ENCODE measurements around the gene CCL21. TPM values are rescaled to one million over a fixed set of nuclear protein-coding genes. Genes with fewer than 3 reads are reported as not detected.

Gene CCL21
- total RNA-seq, 1 experiment from 2014 or later: not detected

DNA sequence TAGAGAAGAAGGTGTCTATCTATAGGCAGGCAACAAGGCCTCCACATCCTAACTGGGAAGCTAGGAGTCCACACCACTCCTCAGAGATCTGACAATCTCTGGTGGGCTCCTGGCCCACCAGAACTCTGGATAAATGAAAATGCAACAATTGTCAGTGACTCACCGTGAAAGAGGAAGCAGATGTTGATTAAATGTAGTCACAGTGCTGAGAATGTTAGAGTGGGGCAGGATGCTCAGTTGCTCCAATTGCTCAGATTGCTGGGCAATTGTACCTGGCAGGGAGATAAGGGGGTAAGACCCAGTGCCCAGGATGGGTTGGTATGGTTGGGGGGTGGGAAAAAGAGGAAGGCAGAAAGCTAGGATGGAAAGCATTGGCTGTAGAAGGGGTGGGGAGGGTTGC lies 23.2 kb downstream of the CCL21 start:
- POLR2A ChIA-PET: no interaction called here
- Mint-ChIP-seq H3K9me3 (ENCODE audit: unreplicated experiment) (no peaks in the 10 kb centered on the region), H3K4me3 (ENCODE audit: unreplicated experiment) (no peak overlapping the region), H3K27me3 (ENCODE audit: insufficient read depth, unreplicated experiment) (no peaks in the 10 kb centered on the region), H3K4me1 (ENCODE audit: low read depth, unreplicated experiment) (peaks cover 6% of the 10 kb centered on the region), H3K36me3 (ENCODE audit: insufficient read depth, unreplicated experiment) (no peaks in the 10 kb centered on the region), H3K27ac (ENCODE audit: unreplicated experiment) (no peak overlapping the region)
- DNase-seq: no peak
- H3K27me3 ChIP-seq (replicated peaks; ENCODE audit: control insufficient read depth, insufficient read depth, low read length): no peaks in the 10 kb centered on the region
- TF ChIP-seq, protein P1, sequence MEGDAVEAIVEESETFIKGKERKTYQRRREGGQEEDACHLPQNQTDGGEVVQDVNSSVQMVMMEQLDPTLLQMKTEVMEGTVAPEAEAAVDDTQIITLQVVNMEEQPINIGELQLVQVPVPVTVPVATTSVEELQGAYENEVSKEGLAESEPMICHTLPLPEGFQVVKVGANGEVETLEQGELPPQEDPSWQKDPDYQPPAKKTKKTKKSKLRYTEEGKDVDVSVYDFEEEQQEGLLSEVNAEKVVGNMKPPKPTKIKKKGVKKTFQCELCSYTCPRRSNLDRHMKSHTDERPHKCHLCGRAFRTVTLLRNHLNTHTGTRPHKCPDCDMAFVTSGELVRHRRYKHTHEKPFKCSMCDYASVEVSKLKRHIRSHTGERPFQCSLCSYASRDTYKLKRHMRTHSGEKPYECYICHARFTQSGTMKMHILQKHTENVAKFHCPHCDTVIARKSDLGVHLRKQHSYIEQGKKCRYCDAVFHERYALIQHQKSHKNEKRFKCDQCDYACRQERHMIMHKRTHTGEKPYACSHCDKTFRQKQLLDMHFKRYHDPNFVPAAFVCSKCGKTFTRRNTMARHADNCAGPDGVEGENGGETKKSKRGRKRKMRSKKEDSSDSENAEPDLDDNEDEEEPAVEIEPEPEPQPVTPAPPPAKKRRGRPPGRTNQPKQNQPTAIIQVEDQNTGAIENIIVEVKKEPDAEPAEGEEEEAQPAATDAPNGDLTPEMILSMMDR (IDR thresholded peaks at IDR 0.05; ENCODE audit: insufficient read depth in 1 of 2, low read depth in 1 of 2, low read length in 1 of 2, severe bottlenecking in 1 of 2, unreplicated experiment in 1 of 2): no peak
- H3K4me3 ChIP-seq (ENCODE audit: low read depth, low read length): no peak overlapping the region
- CTCF ChIA-PET: interaction anchor here (0.8 to 2.1 kb wide), 2 partner anchors 15 to 16 kb away, joined by 3 to 10 read pairs; no protein-coding TSS in a partner anchor
- no peaks in the 10 kb centered on the region for H3K9me3 ChIP-seq
- no peaks in the 10 kb centered on the region for H3K36me3 ChIP-seq (ENCODE audit: control insufficient read depth, insufficient read depth, low read length)
- BruUV-seq (replicated peaks): no TSS peak
- intact Hi-C loops (cut with micrococcal nuclease; ENCODE audit: unreplicated experiment): no loop called here
- H3K4me1 ChIP-seq: peaks cover 4% of the 10 kb centered on the region; the same call in 1 of the 2 replicates

DNA sequence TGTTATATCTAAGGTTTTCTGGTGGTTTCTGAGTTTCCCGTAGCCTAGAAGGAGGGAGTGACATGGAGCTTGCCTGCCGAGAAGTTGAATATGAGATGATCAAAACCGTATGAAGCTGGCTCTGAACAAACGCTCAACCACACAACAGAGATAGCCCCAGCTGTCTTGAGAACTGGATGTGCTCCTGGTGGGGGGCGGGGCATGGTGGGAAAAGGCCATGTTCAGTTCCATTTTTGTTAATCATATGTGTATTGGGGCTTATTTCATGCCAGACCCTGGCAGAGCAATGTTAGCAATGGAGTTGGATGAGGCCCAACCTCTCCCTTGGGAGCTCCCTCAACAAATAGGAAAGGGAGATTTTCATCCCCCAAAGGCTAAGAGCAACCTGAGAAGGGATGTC lies 23.7 kb downstream of the CCL21 start:
- CTCF ChIA-PET: interaction anchor here (2.1 kb wide), 1 partner anchor 16 kb away, joined by 10 read pairs; no protein-coding TSS in a partner anchor
- no TSS peak for BruUV-seq (replicated peaks)
- POLR2A ChIA-PET: no interaction called here

DNA sequence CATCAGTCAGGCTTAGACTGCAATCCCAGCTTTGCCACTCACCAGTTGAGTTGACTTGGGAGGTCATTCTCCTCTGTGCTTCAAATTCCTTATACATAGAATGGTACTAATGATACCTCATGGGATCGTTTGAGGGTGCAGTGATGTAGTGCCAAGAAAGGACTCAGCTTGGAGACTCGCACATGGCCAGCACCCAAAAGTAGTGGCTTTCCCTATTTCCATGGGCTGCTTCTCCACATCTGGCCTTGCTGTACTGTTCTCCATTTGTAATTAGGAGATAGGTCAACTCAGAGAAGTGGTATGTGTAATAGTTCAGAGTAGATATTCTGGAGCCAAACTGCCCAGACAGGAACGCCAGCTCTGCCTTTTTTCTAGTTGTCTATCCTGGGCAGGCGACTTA lies 24.3 kb downstream of the CCL21 start:
- Mint-ChIP-seq H3K27me3 (ENCODE audit: insufficient read depth, unreplicated experiment) (no peaks in the 10 kb centered on the region), H3K9me3 (ENCODE audit: unreplicated experiment) (no peaks in the 10 kb centered on the region), H3K27ac (ENCODE audit: unreplicated experiment) (no peak overlapping the region), H3K4me3 (ENCODE audit: unreplicated experiment) (no peak overlapping the region), H3K4me1 (ENCODE audit: low read depth, unreplicated experiment) (peaks cover 6% of the 10 kb centered on the region), H3K36me3 (ENCODE audit: insufficient read depth, unreplicated experiment) (no peaks in the 10 kb centered on the region)
- H3K36me3 ChIP-seq (ENCODE audit: control insufficient read depth, insufficient read depth, low read length): no peaks in the 10 kb centered on the region
- TF ChIP-seq, protein P1 (IDR thresholded peaks at IDR 0.05; ENCODE audit: insufficient read depth in 1 of 2, low read depth in 1 of 2, low read length in 1 of 2, severe bottlenecking in 1 of 2, unreplicated experiment in 1 of 2): no peak
- no peak for DNase-seq
- H3K4me1 ChIP-seq: peaks cover 4% of the 10 kb centered on the region; the same call in 1 of the 2 replicates
- POLR2A ChIA-PET: no interaction called here
- intact Hi-C loops (cut with micrococcal nuclease; ENCODE audit: unreplicated experiment): no loop called here
- H3K4me3 ChIP-seq (ENCODE audit: low read depth, low read length): no peak overlapping the region
- no peaks in the 10 kb centered on the region for H3K9me3 ChIP-seq
- CTCF ChIA-PET: interaction anchor here (2.1 kb wide), 1 partner anchor 17 kb away, joined by 10 read pairs; no protein-coding TSS in a partner anchor
- H3K27me3 ChIP-seq (replicated peaks; ENCODE audit: control insufficient read depth, insufficient read depth, low read length): no peaks in the 10 kb centered on the region
- BruUV-seq (replicated peaks): no TSS peak

More for the DNA sequence above, 23.7 kb downstream of the CCL21 start:
- H3K27ac Mint-ChIP-seq (ENCODE audit: unreplicated experiment): no peak overlapping the region
- TF ChIP-seq, protein P1 (IDR thresholded peaks at IDR 0.05; ENCODE audit: insufficient read depth in 1 of 2, low read depth in 1 of 2, low read length in 1 of 2, severe bottlenecking in 1 of 2, unreplicated experiment in 1 of 2): no peak
- no peaks in the 10 kb centered on the region for H3K27me3 ChIP-seq (replicated peaks; ENCODE audit: control insufficient read depth, insufficient read depth, low read length)
- H3K36me3 ChIP-seq (ENCODE audit: control insufficient read depth, insufficient read depth, low read length): no peaks in the 10 kb centered on the region
- no peak overlapping the region for H3K4me3 ChIP-seq (ENCODE audit: low read depth, low read length)
- H3K27me3 Mint-ChIP-seq (ENCODE audit: insufficient read depth, unreplicated experiment): no peaks in the 10 kb centered on the region
- H3K36me3 Mint-ChIP-seq (ENCODE audit: insufficient read depth, unreplicated experiment): no peaks in the 10 kb centered on the region
- intact Hi-C loops (cut with micrococcal nuclease; ENCODE audit: unreplicated experiment): no loop called here
- peaks cover 4% of the 10 kb centered on the region; the same call in 1 of the 2 replicates for H3K4me1 ChIP-seq
- DNase-seq: no peak
- H3K4me1 Mint-ChIP-seq (ENCODE audit: low read depth, unreplicated experiment): peaks cover 6% of the 10 kb centered on the region
- no peak overlapping the region for H3K4me3 Mint-ChIP-seq (ENCODE audit: unreplicated experiment)
- H3K9me3 ChIP-seq: no peaks in the 10 kb centered on the region
- no peaks in the 10 kb centered on the region for H3K9me3 Mint-ChIP-seq (ENCODE audit: unreplicated experiment)
